Measurements from ENCODE around the gene DIS3L2. TPM values are rescaled to one million over a fixed set of nuclear protein-coding genes. Genes with fewer than 3 reads are reported as not detected.
"Not testable (repeated sequence)": the region's sequence is repeated elsewhere in the genome, so short reads cannot be mapped to it uniquely, and the experiment has no call there.

DIS3L2 gene
- total RNA-seq, 1 donor from 2014 or later = 20.6 TPM

DNA sequence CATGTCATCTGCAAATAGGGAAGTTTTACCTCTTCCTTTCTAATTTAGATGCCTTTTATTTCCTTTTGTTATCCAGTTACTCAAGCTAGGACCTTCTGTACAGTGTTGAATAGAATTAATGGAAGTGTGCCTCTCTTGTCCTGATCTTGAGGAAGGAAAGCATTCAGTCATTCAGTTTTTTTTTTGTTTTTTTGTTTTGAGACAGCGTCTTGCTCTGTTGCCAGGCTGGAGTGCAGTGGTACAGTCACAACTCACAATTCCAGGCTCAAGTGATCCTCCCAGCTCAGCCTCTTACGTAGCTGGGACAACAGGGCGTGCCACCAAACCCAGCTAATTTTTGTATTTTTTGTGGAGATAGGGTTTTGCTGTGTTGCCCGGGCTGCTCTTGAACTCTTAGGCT, 213.1 kb downstream of the DIS3L2 start:
- Histone ChIP-seq H3K27ac (no peak overlapping the region), H3K9me3 (peaks cover 6 to 13% of the 10 kb centered on the region in 2 donors), H3K4me3 (no peak overlapping the region), H3K27me3 (no peaks in the 10 kb centered on the region), H3K4me1 (peaks cover 0 to 3% of the 10 kb centered on the region in 2 donors), H3K36me3 (no peaks in the 10 kb centered on the region)
- TF ChIP-seq, protein P1, sequence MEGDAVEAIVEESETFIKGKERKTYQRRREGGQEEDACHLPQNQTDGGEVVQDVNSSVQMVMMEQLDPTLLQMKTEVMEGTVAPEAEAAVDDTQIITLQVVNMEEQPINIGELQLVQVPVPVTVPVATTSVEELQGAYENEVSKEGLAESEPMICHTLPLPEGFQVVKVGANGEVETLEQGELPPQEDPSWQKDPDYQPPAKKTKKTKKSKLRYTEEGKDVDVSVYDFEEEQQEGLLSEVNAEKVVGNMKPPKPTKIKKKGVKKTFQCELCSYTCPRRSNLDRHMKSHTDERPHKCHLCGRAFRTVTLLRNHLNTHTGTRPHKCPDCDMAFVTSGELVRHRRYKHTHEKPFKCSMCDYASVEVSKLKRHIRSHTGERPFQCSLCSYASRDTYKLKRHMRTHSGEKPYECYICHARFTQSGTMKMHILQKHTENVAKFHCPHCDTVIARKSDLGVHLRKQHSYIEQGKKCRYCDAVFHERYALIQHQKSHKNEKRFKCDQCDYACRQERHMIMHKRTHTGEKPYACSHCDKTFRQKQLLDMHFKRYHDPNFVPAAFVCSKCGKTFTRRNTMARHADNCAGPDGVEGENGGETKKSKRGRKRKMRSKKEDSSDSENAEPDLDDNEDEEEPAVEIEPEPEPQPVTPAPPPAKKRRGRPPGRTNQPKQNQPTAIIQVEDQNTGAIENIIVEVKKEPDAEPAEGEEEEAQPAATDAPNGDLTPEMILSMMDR (IDR thresholded peaks at IDR 0.05) = no peak
- DNase-seq (ENCODE audit: low spot score in 2 of 2) = no peak
- intact Hi-C loops (cut with DNase I) = no loop called here

DNA sequence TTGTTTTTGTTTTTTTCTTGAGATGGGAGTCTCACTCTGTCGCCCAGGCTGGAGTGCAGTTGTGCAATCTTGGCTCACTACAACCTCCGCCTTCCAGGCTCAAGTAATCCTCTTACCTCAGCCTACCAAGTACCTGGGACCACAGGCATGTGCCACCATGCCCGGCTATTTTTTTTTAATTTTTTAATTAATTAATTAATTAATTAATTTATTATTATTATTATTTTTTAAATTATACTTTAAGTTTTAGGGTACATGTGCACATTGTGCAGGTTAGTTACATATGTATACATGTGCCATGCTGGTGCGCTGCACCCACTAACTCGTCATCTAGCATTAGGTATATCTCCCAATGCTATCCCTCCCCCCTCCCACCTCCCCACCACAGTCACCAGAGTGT, 215.1 kb downstream of the DIS3L2 start:
- H3K4me3 ChIP-seq; DNase-seq (ENCODE audit: low spot score in 2 of 2); H3K27me3 ChIP-seq; intact Hi-C loops (cut with DNase I); H3K27ac ChIP-seq; H3K4me1 ChIP-seq; H3K36me3 ChIP-seq: not testable (repeated sequence)
- H3K9me3 ChIP-seq = peaks cover 6 to 13% of the 10 kb centered on the region in 2 donors

DNA sequence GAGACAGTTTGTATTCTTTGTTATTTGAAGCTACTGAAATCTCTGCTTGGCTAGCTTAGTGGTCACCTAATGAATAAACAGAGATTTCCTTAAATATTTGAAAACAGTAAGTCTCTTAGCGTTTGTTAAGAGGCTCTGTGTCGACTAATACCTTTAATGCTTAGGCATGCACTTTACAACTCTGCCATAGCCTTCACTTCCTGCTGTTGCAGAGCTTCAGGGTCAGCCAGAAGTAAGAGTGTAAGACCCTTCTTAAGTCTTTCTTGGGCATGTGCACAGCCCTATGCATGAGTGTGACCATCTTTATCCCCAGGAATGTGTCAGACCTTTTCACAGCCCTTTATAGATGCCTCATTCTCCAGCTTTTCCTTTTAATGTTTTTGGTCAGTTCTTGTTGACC, 221.8 kb downstream of the DIS3L2 start:
- DNase-seq (ENCODE audit: low spot score in 2 of 2) = no peak
- H3K4me1 ChIP-seq = no peaks in the 10 kb centered on the region
- no peaks in the 10 kb centered on the region for H3K36me3 ChIP-seq
- no peaks in the 10 kb centered on the region for H3K9me3 ChIP-seq
- TF ChIP-seq, protein P1 (IDR thresholded peaks at IDR 0.05) = no peak
- intact Hi-C loops (cut with DNase I) = no loop called here
- no peak overlapping the region for H3K27ac ChIP-seq
- no peaks in the 10 kb centered on the region for H3K27me3 ChIP-seq
- H3K4me3 ChIP-seq = no peak overlapping the region

DNA sequence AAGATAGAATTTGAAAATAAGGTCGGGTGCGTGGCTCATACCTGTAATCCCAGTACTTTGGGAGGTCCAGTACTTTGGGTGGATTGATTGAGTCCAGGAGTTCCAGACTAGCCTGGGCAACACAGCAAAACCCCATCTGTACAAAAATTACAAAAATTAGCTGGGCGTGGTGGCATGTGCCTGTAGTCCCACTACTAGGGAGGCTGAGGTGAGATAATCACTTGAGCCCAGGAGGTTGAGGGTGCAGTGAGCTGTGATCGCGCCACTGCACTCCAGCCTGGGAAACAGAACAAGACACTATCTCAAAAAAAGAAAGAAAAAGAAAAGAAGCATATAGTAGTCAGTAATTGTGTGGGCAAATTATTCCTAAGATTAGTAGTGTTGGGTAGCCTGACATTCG, 222.8 kb downstream of the DIS3L2 start:
- H3K36me3 ChIP-seq = no peaks in the 10 kb centered on the region
- H3K9me3 ChIP-seq = no peaks in the 10 kb centered on the region

DNA sequence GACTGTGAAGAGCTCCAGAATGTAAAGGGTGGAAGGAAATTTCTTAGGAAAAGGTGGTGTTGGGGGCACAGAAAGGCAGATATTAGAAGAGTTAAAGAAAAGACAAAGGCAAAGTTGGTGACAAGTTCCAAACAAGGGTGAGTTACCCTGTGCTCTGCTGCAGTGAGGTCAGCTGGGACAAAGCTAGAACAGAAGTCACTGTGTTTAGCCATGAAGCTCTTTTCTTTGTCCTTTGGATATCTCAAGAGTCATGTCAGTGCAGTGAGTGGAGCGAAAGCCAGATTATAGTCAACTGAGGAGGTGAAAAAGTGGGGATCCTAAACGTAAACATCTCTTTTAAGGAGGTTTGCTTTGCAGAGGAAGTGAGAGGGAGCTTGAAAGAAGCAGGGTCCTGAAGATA, 229.3 kb downstream of the DIS3L2 start:
- Histone ChIP-seq H3K27me3 (no peaks in the 10 kb centered on the region), H3K9me3 (peaks cover 0 to 9% of the 10 kb centered on the region in 2 donors), H3K27ac (no peak overlapping the region), H3K36me3 (peaks cover 3 to 9% of the 10 kb centered on the region in 2 donors), H3K4me1 (no peaks in the 10 kb centered on the region), H3K4me3 (no peak overlapping the region)
- intact Hi-C loops (cut with DNase I) = no loop called here
- TF ChIP-seq, protein P1 (IDR thresholded peaks at IDR 0.05) = no peak
- DNase-seq (ENCODE audit: low spot score in 2 of 2) = no peak

More for the DNA sequence above, 222.8 kb downstream of the DIS3L2 start:
- Histone ChIP-seq H3K27me3 (no peaks in the 10 kb centered on the region), H3K4me1 (no peaks in the 10 kb centered on the region), H3K4me3 (no peak overlapping the region), H3K27ac (no peak overlapping the region)
- TF ChIP-seq, protein P1 (IDR thresholded peaks at IDR 0.05) = no peak
- intact Hi-C loops (cut with DNase I) = no loop called here
- DNase-seq (ENCODE audit: low spot score in 2 of 2) = no peak

DNA sequence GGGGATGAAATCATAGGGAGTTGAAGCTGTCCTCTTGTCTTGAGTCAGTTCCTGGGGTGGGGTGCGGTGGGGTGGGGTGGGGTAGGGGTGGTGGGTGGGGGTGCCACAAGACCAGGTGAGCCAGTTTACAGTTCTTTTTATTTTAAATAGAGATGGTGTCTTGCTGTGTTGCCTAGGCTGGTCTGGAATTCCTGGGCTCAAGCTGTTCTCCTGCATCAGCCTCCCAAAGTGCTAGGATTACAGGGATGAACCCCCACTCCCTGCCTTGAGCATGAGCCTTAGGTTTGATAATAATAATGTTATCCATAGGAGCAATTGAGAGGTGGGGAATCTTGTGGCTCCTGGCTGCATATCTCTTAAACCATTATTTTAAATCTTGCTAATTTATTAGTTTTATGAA, 234.0 kb downstream of the DIS3L2 start:
- TF ChIP-seq, protein P1 (IDR thresholded peaks at IDR 0.05) = no peak
- intact Hi-C loops (cut with DNase I) = no loop called here
- no peaks in the 10 kb centered on the region for H3K27me3 ChIP-seq
- no peak overlapping the region for H3K27ac ChIP-seq
- H3K36me3 ChIP-seq = peaks cover 6 to 21% of the 10 kb centered on the region in 2 donors
- DNase-seq (ENCODE audit: low spot score in 2 of 2) = no peak
- peaks cover 0 to 9% of the 10 kb centered on the region in 2 donors for H3K9me3 ChIP-seq
- H3K4me1 ChIP-seq = no peaks in the 10 kb centered on the region
- no peak overlapping the region for H3K4me3 ChIP-seq

Measured in ascending aorta (tissue), 2 donors.